Suprapubic skin (tissue), 4 donors: ENCODE results near the gene YWHAE. TPM values are rescaled to one million over a fixed set of nuclear protein-coding genes. Genes with fewer than 3 reads are reported as not detected.

Experiments used
- DNase-seq, 2 donors: peaks; one replicate each; pipeline ENCODE4 v3.0.0-alpha.2; 2019; ENCODE audit warnings: low spot score in 2 of 2
- H3K27ac ChIP-seq: fragments of 200-600 bp; sonication (generic); one replicate; pipeline ENCODE4 v1.5.1; 2019
- H3K27me3 ChIP-seq: fragments of 200-600 bp; sonication (generic); one replicate; pipeline ENCODE4 v1.5.1; 2019
- H3K36me3 ChIP-seq: fragments of 200-600 bp; sonication (generic); one replicate; pipeline ENCODE4 v1.5.1; 2019
- H3K4me1 ChIP-seq: fragments of 200-600 bp; sonication (generic); one replicate; pipeline ENCODE4 v1.5.1; 2019
- H3K4me3 ChIP-seq: fragments of 200-600 bp; sonication (generic); one replicate; pipeline ENCODE4 v1.5.1; 2019; ENCODE audit warnings: mild to moderate bottlenecking
- H3K9me3 ChIP-seq: fragments of 200-600 bp; sonication (generic); one replicate; pipeline ENCODE4 v1.5.1; 2019
- EP300 ChIP-seq: sonication (generic); formaldehyde crosslinking; IDR thresholded peaks from one replicate; pipeline ENCODE4 v1.6.1; 2017; ENCODE audit warnings: antibody characterized with exemption
- POLR2A ChIP-seq, 2 donors: fragments of 450-650 bp; IDR thresholded peaks; one replicate each; pipeline ENCODE4 v1.6.1; 2017; ENCODE audit warnings: antibody characterized with exemption in 2 of 2, mild to moderate bottlenecking in 2 of 2, moderate library complexity in 2 of 2
- POLR2AphosphoS5 ChIP-seq, 3 donors: sonication (generic); formaldehyde crosslinking; IDR thresholded peaks; one replicate each; pipeline ENCODE4 v1.6.1; 2017; ENCODE audit warnings: antibody characterized with exemption in 3 of 3
- WGBS: methylation state at CpG from one replicate; pipeline ENCODE4 v1.1.5; 2018; 5-methylcytosine and 5-hydroxymethylcytosine counted together
- total RNA-seq, 4 donors: library from RNA; depleted of rRNA; stranded (reverse); fragments of >200 nt; gene quantifications; one replicate each; pipeline ENCODE4 v1.1.0, GENCODE V29; 2016
- TF ChIP-seq, protein P1 (sequence below), 2 donors: fragments of 200-600 bp in 1 of 2; fragments of 450-650 bp in 1 of 2; sonication (generic) in 1 of 2; IDR thresholded peaks; one replicate each; pipeline ENCODE4 v1.5.1; 2016 to 2019; ENCODE audit warnings: antibody characterized with exemption in 2 of 2, mild to moderate bottlenecking in 1 of 2, moderate library complexity in 1 of 2

Gene YWHAE
- total RNA-seq, 4 donors from 2014 or later: 467 to 572 (median 520) TPM

DNA sequence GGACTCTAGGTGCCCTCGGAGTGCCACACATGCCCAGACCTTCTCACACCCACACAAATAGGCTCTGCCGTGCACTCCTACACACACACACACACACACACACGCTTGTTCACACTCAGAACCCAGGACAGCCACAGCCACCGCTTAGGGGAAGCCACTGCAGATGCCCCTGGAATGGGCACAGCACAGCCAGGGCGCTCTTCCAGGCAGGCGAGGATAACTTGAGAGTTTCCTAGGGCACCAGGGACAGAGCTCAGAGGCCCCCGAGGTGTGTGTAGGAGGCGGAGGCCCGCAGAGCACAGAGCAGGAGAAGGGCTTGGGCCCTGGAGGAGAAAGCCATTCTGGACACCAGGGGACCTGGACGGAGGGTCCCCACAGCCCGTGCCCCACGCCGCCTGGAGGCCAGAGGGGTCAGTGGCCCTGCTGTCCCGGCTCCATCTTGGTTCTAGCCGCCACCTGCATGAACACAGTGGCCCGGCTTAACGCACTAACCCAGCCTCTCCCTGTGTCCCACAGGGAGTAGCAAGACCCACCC, 99.6 kb downstream of the YWHAE start:
- Histone ChIP-seq H3K9me3 (no peaks in the 10 kb centered on the region), H3K27ac (no peak overlapping the region), H3K4me3 (no peak overlapping the region), H3K27me3 (peaks cover 65% of the 10 kb centered on the region), H3K36me3 (no peaks in the 10 kb centered on the region), H3K4me1 (peaks cover 4% of the 10 kb centered on the region)
- WGBS: no CpG with 5 or more reads among the region's 17 CpGs
- TF ChIP-seq EP300 (no peak), POLR2A (IDR thresholded peaks at IDR 0.05) (no peak), POLR2AphosphoS5 (IDR thresholded peaks at IDR 0.05) (no peak)
- TF ChIP-seq, protein P1, sequence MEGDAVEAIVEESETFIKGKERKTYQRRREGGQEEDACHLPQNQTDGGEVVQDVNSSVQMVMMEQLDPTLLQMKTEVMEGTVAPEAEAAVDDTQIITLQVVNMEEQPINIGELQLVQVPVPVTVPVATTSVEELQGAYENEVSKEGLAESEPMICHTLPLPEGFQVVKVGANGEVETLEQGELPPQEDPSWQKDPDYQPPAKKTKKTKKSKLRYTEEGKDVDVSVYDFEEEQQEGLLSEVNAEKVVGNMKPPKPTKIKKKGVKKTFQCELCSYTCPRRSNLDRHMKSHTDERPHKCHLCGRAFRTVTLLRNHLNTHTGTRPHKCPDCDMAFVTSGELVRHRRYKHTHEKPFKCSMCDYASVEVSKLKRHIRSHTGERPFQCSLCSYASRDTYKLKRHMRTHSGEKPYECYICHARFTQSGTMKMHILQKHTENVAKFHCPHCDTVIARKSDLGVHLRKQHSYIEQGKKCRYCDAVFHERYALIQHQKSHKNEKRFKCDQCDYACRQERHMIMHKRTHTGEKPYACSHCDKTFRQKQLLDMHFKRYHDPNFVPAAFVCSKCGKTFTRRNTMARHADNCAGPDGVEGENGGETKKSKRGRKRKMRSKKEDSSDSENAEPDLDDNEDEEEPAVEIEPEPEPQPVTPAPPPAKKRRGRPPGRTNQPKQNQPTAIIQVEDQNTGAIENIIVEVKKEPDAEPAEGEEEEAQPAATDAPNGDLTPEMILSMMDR (IDR thresholded peaks at IDR 0.05): no peak
- no peak for DNase-seq

DNA sequence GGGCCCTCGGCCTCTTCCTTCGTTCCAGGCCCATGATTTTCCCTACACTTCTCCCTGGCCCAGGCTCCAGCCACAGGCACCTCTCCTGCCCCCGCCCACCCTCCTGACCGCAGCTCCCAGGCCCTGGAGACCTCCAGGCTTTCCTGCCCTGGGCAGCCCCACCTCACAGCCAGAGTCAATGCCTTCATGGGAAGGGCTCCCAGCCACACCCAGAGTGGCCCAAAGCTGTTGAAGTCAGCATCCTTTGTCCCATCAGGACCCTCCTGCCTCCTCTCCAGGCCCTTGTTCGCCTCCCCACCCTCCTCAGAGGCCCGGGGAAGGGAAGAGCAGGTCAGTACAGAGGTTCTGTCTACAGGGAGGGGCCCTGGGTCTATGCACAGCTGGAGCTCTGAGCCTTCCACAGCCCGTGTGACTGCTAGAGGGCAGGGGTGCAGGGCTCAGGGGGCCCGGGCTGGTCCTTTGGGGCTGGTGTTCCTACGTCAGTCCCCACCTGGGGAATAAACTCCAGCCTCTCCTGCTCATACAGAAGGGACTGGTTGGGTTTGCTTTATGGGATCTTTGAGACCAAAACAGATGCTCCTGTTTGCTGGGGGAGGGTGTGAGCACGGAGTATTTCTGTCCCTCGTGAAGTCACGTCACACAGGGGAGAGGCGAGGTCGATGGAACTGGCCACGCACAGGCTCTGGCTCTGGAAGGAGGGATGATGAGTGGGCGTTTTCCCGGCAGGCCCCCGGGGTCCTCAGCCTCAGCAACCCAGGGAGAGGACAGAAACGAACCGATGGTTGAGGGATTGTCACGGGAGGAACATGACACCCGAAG, 100.3 kb downstream of the YWHAE start:
- DNase-seq: no peak
- no peaks in the 10 kb centered on the region for H3K9me3 ChIP-seq
- H3K4me1 ChIP-seq: peaks cover 4% of the 10 kb centered on the region
- H3K27me3 ChIP-seq: peaks cover 65% of the 10 kb centered on the region
- 82% methylated on average over 15 of the region's 22 CpGs for WGBS
- no peak overlapping the region for H3K27ac ChIP-seq
- H3K4me3 ChIP-seq: no peak overlapping the region
- TF ChIP-seq, protein P1 (IDR thresholded peaks at IDR 0.05): no peak
- no peak for TF ChIP-seq POLR2A (IDR thresholded peaks at IDR 0.05)
- TF ChIP-seq EP300: no peak
- no peak for TF ChIP-seq POLR2AphosphoS5 (IDR thresholded peaks at IDR 0.05)
- no peaks in the 10 kb centered on the region for H3K36me3 ChIP-seq

DNA sequence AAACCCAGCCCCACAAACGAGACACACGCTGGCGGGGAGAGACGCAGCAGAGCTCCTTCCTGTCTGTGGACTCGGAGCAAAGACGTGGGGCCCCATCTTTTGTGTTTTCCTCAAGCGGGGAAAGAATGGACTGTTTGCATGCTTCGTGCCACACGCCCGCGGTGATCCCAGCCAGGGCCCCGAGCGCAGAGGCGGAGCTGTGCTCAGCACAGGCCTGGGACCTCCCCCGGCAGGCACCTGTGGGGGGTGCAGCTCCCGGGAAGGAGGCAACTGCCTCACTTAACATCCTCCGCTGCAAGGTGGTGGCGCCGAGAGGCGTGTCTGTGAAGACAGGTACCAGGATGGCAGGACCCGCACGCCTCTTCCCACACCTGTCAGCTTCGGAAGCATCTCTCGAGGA, 101.4 kb downstream of the YWHAE start:
- Histone ChIP-seq H3K4me1 (peaks cover 4% of the 10 kb centered on the region), H3K27ac (no peak overlapping the region), H3K4me3 (no peak overlapping the region), H3K9me3 (no peaks in the 10 kb centered on the region), H3K27me3 (peaks cover 61% of the 10 kb centered on the region), H3K36me3 (no peaks in the 10 kb centered on the region)
- WGBS: 24% methylated on average over 10 of the region's 24 CpGs
- TF ChIP-seq, protein P1 (IDR thresholded peaks at IDR 0.05): no peak
- no peak for TF ChIP-seq POLR2AphosphoS5 (IDR thresholded peaks at IDR 0.05)
- TF ChIP-seq POLR2A (IDR thresholded peaks at IDR 0.05): no peak
- no peak for TF ChIP-seq EP300
- no peak for DNase-seq

Other genes with a start within 250 kb of the YWHAE start
- 100 to 1,000 TPM in 2 of 4 donors, 10 to 100 TPM in 2; 78.0 to 208 (median 106) TPM for gene ABR, start 220.2 kb downstream of the YWHAE start, total RNA-seq
- not detected for gene BHLHA9, start 129.8 kb downstream of the YWHAE start, total RNA-seq
- 1 to 10 TPM; 1.2 to 7.2 (median 2.9) TPM for gene TRARG1, start 120.6 kb downstream of the YWHAE start, total RNA-seq
- gene CRK, start 56.0 kb upstream of the YWHAE start, total RNA-seq: 10 to 100 TPM; 38.9 to 53.7 (median 49.0) TPM
- 100 to 1,000 TPM in 2 of 4 donors, 10 to 100 TPM in 2; 74.9 to 116 (median 103) TPM for gene MYO1C, start 92.5 kb upstream of the YWHAE start, total RNA-seq
- gene INPP5K, start 116.4 kb upstream of the YWHAE start, total RNA-seq: 100 to 1,000 TPM in 3 of 4 donors, 10 to 100 TPM in 1; 91.8 to 160 (median 123) TPM
- 10 to 100 TPM; 49.6 to 71.9 (median 61.5) TPM for gene PITPNA, start 162.6 kb upstream of the YWHAE start, total RNA-seq
- gene SLC43A2, start 228.6 kb upstream of the YWHAE start, total RNA-seq: 10 to 100 TPM in 2 of 4 donors, 1 to 10 TPM in 2; 4.8 to 11.8 (median 10.6) TPM
- 10 to 100 TPM in 1 of 4 donors, 1 to 10 TPM in 3; 1.8 to 12.4 (median 4.6) TPM for gene SCARF1, start 245.5 kb upstream of the YWHAE start, total RNA-seq
- gene RILP, start 249.6 kb upstream of the YWHAE start, total RNA-seq: 10 to 100 TPM; 11.9 to 26.0 (median 20.1) TPM